H1 (cell line): ENCODE measurements around the gene STARD8. TPM values are rescaled to one million over a fixed set of nuclear protein-coding genes. Genes with fewer than 3 reads are reported as not detected.
A peak's percentile ranks its signal among the peaks of the same experiment; 100 is the strongest.

Experiments used
- CTCF ChIA-PET: fragments of 300-600 bp; sonication (Branson Sonifier 250); formaldehyde crosslinking; loops from one replicate; lab custom pipeline; 2021; ENCODE audit not compliant: partially characterized antibody; lab: Charles Lee
- POLR2A ChIA-PET: fragments of 300-600 bp; sonication (Branson Sonifier 250); formaldehyde crosslinking; loops from one replicate; lab custom pipeline; 2021; ENCODE audit warnings: inconsistent platforms; ENCODE audit not compliant: partially characterized antibody; lab: Charles Lee
- DNase-seq, 2 experiments: peaks; one replicate each; pipeline versions ENCODE4 v3.0.0 to v3.0.0-alpha.2; 2010 to 2022; ENCODE audit warnings: low spot score in 2 of 2, low read depth in 1 of 2, mixed read lengths in 1 of 2
- FAIRE-seq: peaks from 2 replicates; lab custom pipeline; 2011; peaks lifted over from hg19 to GRCh38; lab: Jason Lieb, UNC
- H2AFZ ChIP-seq: 2 replicates; pipeline ENCODE4 v1.8.1; 2012; ENCODE audit warnings: low read length, inconsistent platforms
- H2AK5ac ChIP-seq: 2 replicates; pipeline ENCODE4 v1.6.1; 2013; ENCODE audit warnings: low read depth, low read length
- H2BK120ac ChIP-seq: replicated peaks from 2 replicates; pipeline ENCODE3; 2013; ENCODE audit warnings: low read depth, low read length, inconsistent platforms
- H2BK12ac ChIP-seq: 2 replicates; pipeline ENCODE4 v1.6.1; 2013; ENCODE audit warnings: low read depth, low read length
- H2BK15ac ChIP-seq: 2 replicates; pipeline ENCODE4 v1.6.1; 2013; ENCODE audit warnings: low read length
- H2BK20ac ChIP-seq: 2 replicates; pipeline ENCODE4 v1.6.1; 2013; ENCODE audit warnings: low read length
- H2BK5ac ChIP-seq: 2 replicates; pipeline ENCODE4 v1.6.1; 2013; ENCODE audit warnings: low read depth, low read length
- H3K14ac ChIP-seq: 2 replicates; pipeline ENCODE4 v1.6.1; 2013; ENCODE audit warnings: inconsistent platforms; ENCODE audit not compliant: insufficient read length
- H3K18ac ChIP-seq: 2 replicates; pipeline ENCODE4 v1.6.1; 2013; ENCODE audit warnings: low read length; ENCODE audit errors: extremely low read depth
- H3K23ac ChIP-seq: 2 replicates; pipeline ENCODE4 v1.6.1; 2013; ENCODE audit warnings: inconsistent platforms; ENCODE audit not compliant: insufficient read length
- H3K23me2 ChIP-seq: 2 replicates; pipeline ENCODE4 v1.6.1; 2013; ENCODE audit warnings: low read depth, low read length
- H3K27ac ChIP-seq: 2 replicates; pipeline ENCODE4 v1.6.1; 2011; ENCODE audit warnings: low read depth, low read length, inconsistent platforms
- H3K27me3 ChIP-seq, 4 experiments: replicated peaks in 1 of 4; 1 replicate in 1 of 4; 2 replicates in 3 of 4; pipeline versions ENCODE4 v1.6.1 to v1.8.1; 2011 to 2013; ENCODE audit warnings: low read length in 3 of 4, mild to moderate bottlenecking in 3 of 4, inconsistent platforms in 2 of 4, mixed read lengths in 2 of 4, moderate library complexity in 1 of 4; ENCODE audit not compliant: control insufficient read depth in 3 of 4, insufficient read depth in 3 of 4; ENCODE audit errors: extremely low read depth in 1 of 4
- H3K36me3 ChIP-seq, 4 experiments: 2 replicates each; pipeline versions ENCODE4 v1.6.1 to v1.8.1; 2011 to 2013; ENCODE audit warnings: mild to moderate bottlenecking in 4 of 4, low read length in 3 of 4, moderate library complexity in 2 of 4, control low read depth in 1 of 4, inconsistent platforms in 1 of 4; ENCODE audit not compliant: insufficient read depth in 4 of 4, control insufficient read depth in 2 of 4
- H3K4ac ChIP-seq: replicated peaks from 2 replicates; pipeline ENCODE3; 2013; ENCODE audit warnings: low read length, low read depth, mixed read lengths, inconsistent platforms; ENCODE audit not compliant: insufficient read length
- H3K4me1 ChIP-seq, 4 experiments: replicated peaks in 1 of 4; 1 replicate in 1 of 4; 2 replicates in 3 of 4; pipeline versions ENCODE4 v1.6.1 to v1.8.1; 2011 to 2013; ENCODE audit warnings: low read length in 3 of 4, inconsistent platforms in 2 of 4, mixed read lengths in 1 of 4; ENCODE audit not compliant: insufficient read depth in 4 of 4, control insufficient read depth in 3 of 4
- H3K4me2 ChIP-seq, 2 experiments: 2 replicates each; pipeline versions ENCODE4 v1.6.1 to v1.8.1; 2011 to 2013; ENCODE audit warnings: low read depth in 2 of 2, low read length in 2 of 2, control low read depth in 1 of 2, inconsistent platforms in 1 of 2, mild to moderate bottlenecking in 1 of 2; ENCODE audit not compliant: insufficient read depth in 1 of 2
- H3K4me3 ChIP-seq, 4 experiments: fragments of 200-600, 300-600 bp in 1 of 4; sonication (generic), shearing (Covaris generic), sonication (Bioruptor Twin) in 1 of 4; 2 replicates each; pipeline versions ENCODE4 v1.5.1 to v1.8.1; 2011 to 2016; ENCODE audit warnings: low read length in 4 of 4, low read depth in 3 of 4, control low read depth in 2 of 4, inconsistent platforms in 2 of 4, mild to moderate bottlenecking in 2 of 4, mixed read lengths in 1 of 4, moderate library complexity in 1 of 4; ENCODE audit not compliant: insufficient read depth in 2 of 4; ENCODE audit errors: extremely low read depth in 1 of 4
- H3K56ac ChIP-seq: replicated peaks from 2 replicates; pipeline ENCODE3; 2013; ENCODE audit warnings: low read depth, mild to moderate bottlenecking, mixed read lengths, low read length, inconsistent platforms; ENCODE audit not compliant: insufficient read length
- H3K79me1 ChIP-seq: 2 replicates; pipeline ENCODE4 v1.6.1; 2013; ENCODE audit warnings: low read depth, low read length, control low read depth
- H3K79me2 ChIP-seq, 2 experiments: 2 replicates each; pipeline versions ENCODE4 v1.6.1 to v1.8.1; 2012 to 2013; ENCODE audit warnings: low read length in 2 of 2, mild to moderate bottlenecking in 2 of 2, inconsistent platforms in 1 of 2; ENCODE audit not compliant: insufficient read depth in 2 of 2, control insufficient read depth in 1 of 2
- H3K9ac ChIP-seq, 4 experiments: replicated peaks in 1 of 4; 1 replicate in 1 of 4; 2 replicates in 3 of 4; pipeline versions ENCODE4 v1.6.1 to v1.8.1; 2011 to 2013; ENCODE audit warnings: low read depth in 3 of 4, low read length in 3 of 4, control low read depth in 2 of 4, mild to moderate bottlenecking in 2 of 4, moderate library complexity in 2 of 4, inconsistent platforms in 1 of 4; ENCODE audit errors: extremely low read depth in 1 of 4
- H3K9me3 ChIP-seq, 2 experiments: 2 replicates each; pipeline versions ENCODE4 v1.6.1 to v1.8.1; 2012 to 2013; ENCODE audit warnings: mild to moderate bottlenecking in 2 of 2, moderate library complexity in 2 of 2, control low read depth in 1 of 2, inconsistent platforms in 1 of 2, low read depth in 1 of 2, low read length in 1 of 2, mixed read lengths in 1 of 2; ENCODE audit not compliant: insufficient read depth in 2 of 2
- H4K20me1 ChIP-seq, 2 experiments: replicated peaks in 1 of 2; 2 replicates each; pipeline versions ENCODE3 to v1.8.1; 2011 to 2013; ENCODE audit warnings: inconsistent platforms in 2 of 2, low read length in 2 of 2, mild to moderate bottlenecking in 1 of 2; ENCODE audit not compliant: insufficient read depth in 2 of 2, control insufficient read depth in 1 of 2
- H4K5ac ChIP-seq: 2 replicates; pipeline ENCODE4 v1.6.1; 2013; ENCODE audit warnings: low read length, low read depth, mixed read lengths, inconsistent platforms; ENCODE audit not compliant: insufficient read length
- H4K8ac ChIP-seq: 2 replicates; pipeline ENCODE4 v1.8.0; 2013; ENCODE audit warnings: mild to moderate bottlenecking, moderate library complexity, low read length, inconsistent platforms; ENCODE audit not compliant: insufficient read depth; ENCODE audit errors: extremely low read depth
- H4K91ac ChIP-seq: replicated peaks from 2 replicates; pipeline ENCODE3; 2013; ENCODE audit warnings: low read length, mixed read lengths, inconsistent platforms; ENCODE audit not compliant: insufficient read length
- ATF3 ChIP-seq: IDR thresholded peaks from 2 replicates; pipeline ENCODE4 v1.6.1; 2011; ENCODE audit warnings: low read depth, mild to moderate bottlenecking, low read length; ENCODE audit not compliant: insufficient read depth
- BACH1 ChIP-seq: IDR thresholded peaks from 2 replicates; pipeline ENCODE4 v1.6.1; 2012; ENCODE audit warnings: low read length, improper control_type of control experiment
- HDAC6 ChIP-seq: IDR thresholded peaks from one replicate; pipeline ENCODE4 v1.7.1; 2012; ENCODE audit warnings: low read depth, mild to moderate bottlenecking, inconsistent platforms, low read length, moderate library complexity
- RXRA ChIP-seq: IDR thresholded peaks from 2 replicates; pipeline ENCODE4 v1.6.1; 2011; ENCODE audit warnings: low read depth, mild to moderate bottlenecking, low read length, moderate library complexity; ENCODE audit not compliant: insufficient read depth
- SP4 ChIP-seq: IDR thresholded peaks from 2 replicates; pipeline ENCODE4 v1.6.1; 2012; ENCODE audit warnings: low read length, inconsistent platforms
- TCF12 ChIP-seq: IDR thresholded peaks from 2 replicates; pipeline ENCODE4 v1.6.1; 2011; ENCODE audit warnings: low read depth, mild to moderate bottlenecking, low read length
- WGBS, 2 experiments: shearing (Covaris generic) in 1 of 2; methylation state at CpG; one replicate each; pipeline versions ENCODE4 v1.1.6 to v1.1.7; 2013 to 2015; ENCODE audit warnings: low lambda C conversion rate in 2 of 2, mixed read lengths in 2 of 2, inconsistent platforms in 1 of 2, low coverage in 1 of 2, missing lambda C conversion rate in 1 of 2; ENCODE audit not compliant: insufficient replicate concordance in 2 of 2, insufficient coverage in 1 of 2, insufficient read length in 1 of 2; ENCODE audit errors: extremely low coverage in 1 of 2, missing lambda C conversion rate in 1 of 2; 5-methylcytosine and 5-hydroxymethylcytosine counted together
- polyA plus RNA-seq, 7 experiments: library from polyadenylated mRNA; depleted of rRNA in 3 of 7; stranded (reverse) in 5 of 7; unstranded in 2 of 7; fragments of >200 nt in 5 of 7; fragments of 200-250 nt in 2 of 7; gene quantifications; 1 replicate in 5 of 7; 2 replicates in 1 of 7; 4 replicates in 1 of 7; pipeline versions ENCODE4 v1.2.1 to v1.2.3, GENCODE V29; 2011 to 2013; ENCODE audit warnings: missing spikeins in 2 of 7, mixed read lengths in 2 of 7
- total RNA-seq: library from RNA; stranded (reverse); fragmentation: NEBNext Ultra II Directional; extraction: Animal tissue kit (Norgen Biotek cat#: 25700); gene quantifications from 2 replicates; pipeline ENCODE4 v1.2.1, GENCODE V29; 2021

STARD8 gene
- total and polyA plus RNA-seq, 2 of the 8 experiments (the other 6 are each of a cell fraction or from before 2014, with no cell fraction given), result 1.8 to 3.8 TPM

- FAIRE-seq, result peak; percentile 13
- no peaks in the 10 kb centered on the region for H3K9me3 ChIP-seq
- H3K27me3 ChIP-seq, result no peaks in the 10 kb centered on the region
- no peak overlapping the region for H2AK5ac ChIP-seq
- H3K4me3 ChIP-seq, result no peak overlapping the region
- H3K18ac ChIP-seq, result no peak overlapping the region; the same call in 1 of the 2 replicates
- ChIA-PET POLR2A (interaction anchor here (1.6 to 2.3 kb wide), 2 partner anchors 12 to 50 kb away, joined by 3 to 7 read pairs; partner anchors contain the start of gene STARD8), CTCF (interaction anchor here (1.4 kb wide), 1 partner anchor 12 kb away, joined by 3 read pairs; the partner anchor contains the start of gene STARD8)
- no peak overlapping the region for H2BK120ac ChIP-seq
- 0 out of 2 replicates have a peak, but pooled peaks cover 2% of the 10 kb centered on the region for H3K23me2 ChIP-seq
- no peak overlapping the region for H2BK15ac ChIP-seq
- H3K9ac ChIP-seq, result no peak overlapping the region
- H2BK20ac ChIP-seq, result no peak overlapping the region
- no peak overlapping the region for H3K23ac ChIP-seq
- no peak overlapping the region for H2BK5ac ChIP-seq
- no peaks in the 10 kb centered on the region for H3K79me1 ChIP-seq
- H3K27ac ChIP-seq, result no peak overlapping the region
- no peak overlapping the region for H4K8ac ChIP-seq
- H4K91ac ChIP-seq, result no peak overlapping the region
- H2BK12ac ChIP-seq, result no peak overlapping the region
- no peak overlapping the region for H3K56ac ChIP-seq
- no peak overlapping the region for H3K4me2 ChIP-seq
- H2AFZ ChIP-seq, result no peak overlapping the region
- DNase-seq, result no peak
- WGBS, 2 experiments, result no CpG with 5 or more reads among the region's 5 CpGs
- H4K20me1 ChIP-seq, result no peaks in the 10 kb centered on the region
- no peak overlapping the region for H3K4ac ChIP-seq
- no peaks in the 10 kb centered on the region for H3K79me2 ChIP-seq
- no peak overlapping the region for H3K14ac ChIP-seq
- TF ChIP-seq RXRA (no peak), TCF12 (0 out of 2 replicates have a peak, but pooled peaks have one; percentile 35), HDAC6 (no peak), BACH1 (no peak), SP4 (no peak), ATF3 (no peak)
- no peak overlapping the region for H4K5ac ChIP-seq
- H3K4me1 ChIP-seq, result peaks cover 0 to 5% (median under 1%) of the 10 kb centered on the region in 4 experiments; a peak in 3 of 7 replicates
- no peaks in the 10 kb centered on the region for H3K36me3 ChIP-seq
These were observed 11.9 kb downstream of the STARD8 start for GRCh38 chrX:68659385-68659784.
